CD4-positive, alpha-beta T cell (primary cell): Measurements from ENCODE around the gene ZSWIM2. TPM values are rescaled to one million over a fixed set of nuclear protein-coding genes. Genes with fewer than 3 reads are reported as not detected.

ENCODE experiments used
- ATAC-seq: fragments of 200-7000 bp; cut with Tn5 transposase; one replicate; pipeline ENCODE4 v1.10.0; 2022; ENCODE audit warnings: mild to moderate bottlenecking; ENCODE audit not compliant: poor library complexity
- CTCF ChIA-PET: fragments of 350-600 bp; sonication (Branson Sonifier 250); formaldehyde crosslinking; loops from one replicate; lab custom pipeline; 2021; ENCODE audit warnings: antibody characterized with exemption, inconsistent platforms; lab: Charles Lee
- POLR2A ChIA-PET: fragments of 350-600 bp; sonication (Branson Sonifier 250); formaldehyde crosslinking; loops from one replicate; lab custom pipeline; 2021; ENCODE audit warnings: antibody characterized with exemption, inconsistent platforms; lab: Charles Lee
- DNase-seq, 14 experiments: peaks; one replicate each; pipeline ENCODE4 v3.0.0-alpha.2; 2013 to 2020; ENCODE audit warnings: mixed read lengths in 2 of 14
- H3K27ac ChIP-seq, 2 donors: one replicate each; pipeline versions ENCODE4 v1.5.1 to v1.7.0; 2013; ENCODE audit warnings: low read length in 2 of 2, low read depth in 1 of 2, mild to moderate bottlenecking in 1 of 2
- H3K27me3 ChIP-seq, 2 experiments: 1 replicate in 1 of 2; 2 replicates in 1 of 2; pipeline versions ENCODE4 v1.6.1 to v1.7.0; 2013; ENCODE audit warnings: low read length in 2 of 2, control low read depth in 1 of 2, mild to moderate bottlenecking in 1 of 2, moderate library complexity in 1 of 2; ENCODE audit not compliant: insufficient read depth in 2 of 2, control insufficient read depth in 1 of 2
- H3K36me3 ChIP-seq: one replicate; pipeline ENCODE4 v1.6.1; 2013; ENCODE audit warnings: low read length, control low read depth; ENCODE audit not compliant: insufficient read depth
- H3K4me1 ChIP-seq: one replicate; pipeline ENCODE4 v1.6.1; 2013; ENCODE audit warnings: low read length, control low read depth; ENCODE audit not compliant: insufficient read depth
- H3K4me3 ChIP-seq: one replicate; pipeline ENCODE4 v1.5.1; 2013; ENCODE audit warnings: mild to moderate bottlenecking, low read length, moderate library complexity
- H3K9me3 ChIP-seq, 2 experiments: 1 replicate in 1 of 2; 2 replicates in 1 of 2; pipeline versions ENCODE4 v1.6.1 to v1.7.0; 2013; ENCODE audit warnings: low read length in 2 of 2, mild to moderate bottlenecking in 2 of 2, control low read depth in 1 of 2, moderate library complexity in 1 of 2; ENCODE audit not compliant: control insufficient read depth in 1 of 2, insufficient read depth in 1 of 2
- H3K27ac Mint-ChIP-seq: one replicate; pipeline ENCODE4 v1.8.0; 2020; ENCODE audit warnings: mixed read lengths
- H3K27me3 Mint-ChIP-seq: one replicate; pipeline ENCODE4 v1.8.0; 2021; ENCODE audit warnings: mixed read lengths
- H3K36me3 Mint-ChIP-seq: one replicate; pipeline ENCODE4 v1.8.0; 2021; ENCODE audit warnings: low read depth, mixed read lengths
- H3K4me1 Mint-ChIP-seq: one replicate; pipeline ENCODE4 v1.8.0; 2021; ENCODE audit warnings: low read depth, mixed read lengths
- H3K4me3 Mint-ChIP-seq: one replicate; pipeline ENCODE4 v1.8.0; 2020; ENCODE audit warnings: mild to moderate bottlenecking, mixed read lengths
- H3K9me3 Mint-ChIP-seq: one replicate; pipeline ENCODE4 v1.8.0; 2020; ENCODE audit warnings: mixed read lengths
- CTCF ChIP-seq: fragments of 200-600 bp; IDR thresholded peaks from one replicate; pipeline ENCODE4 v1.8.0; 2022; ENCODE audit warnings: antibody characterized with exemption, mild to moderate bottlenecking
- intact Hi-C, 2 experiments: fragments of 100-400 bp; cut with DNase I in 1 of 2; cut with micrococcal nuclease in 1 of 2; formaldehyde crosslinking; loops; one replicate each; pipeline versions ENCODE4 v1.15.1 to v1.9.0; 2023 to 2025; cut with DNase I, micrococcal nuclease
- total RNA-seq, 174 experiments: library from RNA in 2 of 174; stranded (reverse) in 2 of 174; gene quantifications; one replicate each; pipeline ENCODE4 v1.2.3 and lab custom pipeline; 2021 to 2026

ZSWIM2 gene
- total RNA-seq, 2 experiments from 2014 or later = not detected

GRCh38 chr2:186868344-186868743, 19.4 kb upstream of the ZSWIM2 start:
- Mint-ChIP-seq H3K4me1 (no peaks in the 10 kb centered on the region), H3K9me3 (no peaks in the 10 kb centered on the region), H3K27ac (no peak overlapping the region), H3K27me3 (no peaks in the 10 kb centered on the region), H3K4me3 (no peak overlapping the region), H3K36me3 (no peaks in the 10 kb centered on the region)
- Histone ChIP-seq H3K27ac (no peak overlapping the region), H3K36me3 (no peaks in the 10 kb centered on the region), H3K27me3 (no peaks in the 10 kb centered on the region), H3K9me3 (peaks cover 0 to 5% of the 10 kb centered on the region in 2 experiments), H3K4me1 (no peaks in the 10 kb centered on the region), H3K4me3 (no peak overlapping the region)
- ATAC-seq (no peak), DNase-seq (no peak)
- CTCF ChIA-PET = no interaction called here
- intact Hi-C loops = no loop called here
- POLR2A ChIA-PET = no interaction called here
- no peak for TF ChIP-seq CTCF

GRCh38 chr2:186862869-186863709, 14.1 kb upstream of the ZSWIM2 start:
- no peaks in the 10 kb centered on the region for H3K9me3 ChIP-seq
- ChIA-PET CTCF (no interaction called here), POLR2A (no interaction called here)
- Mint-ChIP-seq H3K9me3 (no peaks in the 10 kb centered on the region), H3K27ac (no peak overlapping the region), H3K27me3 (peaks cover 6% of the 10 kb centered on the region), H3K4me1 (no peaks in the 10 kb centered on the region), H3K4me3 (no peak overlapping the region), H3K36me3 (no peaks in the 10 kb centered on the region)
- no peaks in the 10 kb centered on the region for H3K4me1 ChIP-seq
- no peaks in the 10 kb centered on the region for H3K27me3 ChIP-seq
- no peak overlapping the region for H3K4me3 ChIP-seq
- H3K27ac ChIP-seq = no peak overlapping the region
- intact Hi-C loops = loop anchor here (2.0 to 5.0 kb wide), 3 partner anchors 589 to 1504 kb away; no protein-coding TSS in a partner anchor
- ATAC-seq = no peak
- peak in 1 of 14 experiments; percentile 6 for DNase-seq
- TF ChIP-seq CTCF = no peak
- no peaks in the 10 kb centered on the region for H3K36me3 ChIP-seq

GRCh38 chr2:186855216-186855615, 6.2 kb upstream of the ZSWIM2 start:
- POLR2A ChIA-PET = no interaction called here
- no peak for DNase-seq
- no peak overlapping the region for H3K27ac Mint-ChIP-seq
- Histone ChIP-seq H3K27ac (no peak overlapping the region), H3K36me3 (no peaks in the 10 kb centered on the region), H3K4me1 (no peaks in the 10 kb centered on the region), H3K27me3 (no peaks in the 10 kb centered on the region), H3K4me3 (no peak overlapping the region), H3K9me3 (no peaks in the 10 kb centered on the region)
- no peak for TF ChIP-seq CTCF
- H3K27me3 Mint-ChIP-seq = peaks cover 6% of the 10 kb centered on the region
- H3K9me3 Mint-ChIP-seq = no peaks in the 10 kb centered on the region
- no peak overlapping the region for H3K4me3 Mint-ChIP-seq
- intact Hi-C loops = no loop called here
- CTCF ChIA-PET = no interaction called here
- H3K4me1 Mint-ChIP-seq = no peaks in the 10 kb centered on the region
- H3K36me3 Mint-ChIP-seq = no peaks in the 10 kb centered on the region
- ATAC-seq = no peak
